HG03066 (cell line): ENCODE measurements around the gene KSR2.
A peak's percentile ranks its signal among the peaks of the same experiment; 100 is the strongest.
"Not testable (repeated sequence)": the region's sequence is repeated elsewhere in the genome, so short reads cannot be mapped to it uniquely, and the experiment has no call there.

Experiments used
- ATAC-seq: cut with Tn5 transposase; IDR thresholded peaks from one replicate; pipeline ENCODE4 v1.9.1; 2021; ENCODE audit warnings: low read depth; ENCODE audit not compliant: unreplicated experiment

KSR2 gene

GRCh38 chr12:117968826-117969659 is at the start of gene KSR2:
Gene KSR2, minus strand, starts transcription at chr12:117968990. Its CDS starts 735 bp downstream, at chr12:117968255.
- ATAC-seq = peak; percentile 70

DNA sequence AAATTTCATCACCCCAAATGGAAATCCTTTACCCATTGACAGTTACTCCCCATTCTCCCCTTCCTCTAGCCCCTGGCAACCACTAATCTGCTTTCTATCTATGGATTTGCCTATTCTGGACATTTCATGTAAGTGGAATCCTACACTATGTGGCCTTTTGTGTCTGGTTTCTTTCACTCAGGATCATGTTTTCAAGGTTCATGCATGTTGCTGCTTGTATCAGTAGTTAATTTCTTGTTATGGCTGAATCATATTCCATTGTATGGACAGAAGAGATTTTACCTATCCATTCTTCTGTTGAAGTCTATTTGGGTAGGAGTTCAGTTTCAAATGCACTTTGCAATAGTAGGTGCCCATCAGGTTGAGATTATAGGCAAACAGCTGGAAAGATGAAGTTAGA is 49.1 kb upstream of the KSR2 start:
- ATAC-seq = no peak

DNA sequence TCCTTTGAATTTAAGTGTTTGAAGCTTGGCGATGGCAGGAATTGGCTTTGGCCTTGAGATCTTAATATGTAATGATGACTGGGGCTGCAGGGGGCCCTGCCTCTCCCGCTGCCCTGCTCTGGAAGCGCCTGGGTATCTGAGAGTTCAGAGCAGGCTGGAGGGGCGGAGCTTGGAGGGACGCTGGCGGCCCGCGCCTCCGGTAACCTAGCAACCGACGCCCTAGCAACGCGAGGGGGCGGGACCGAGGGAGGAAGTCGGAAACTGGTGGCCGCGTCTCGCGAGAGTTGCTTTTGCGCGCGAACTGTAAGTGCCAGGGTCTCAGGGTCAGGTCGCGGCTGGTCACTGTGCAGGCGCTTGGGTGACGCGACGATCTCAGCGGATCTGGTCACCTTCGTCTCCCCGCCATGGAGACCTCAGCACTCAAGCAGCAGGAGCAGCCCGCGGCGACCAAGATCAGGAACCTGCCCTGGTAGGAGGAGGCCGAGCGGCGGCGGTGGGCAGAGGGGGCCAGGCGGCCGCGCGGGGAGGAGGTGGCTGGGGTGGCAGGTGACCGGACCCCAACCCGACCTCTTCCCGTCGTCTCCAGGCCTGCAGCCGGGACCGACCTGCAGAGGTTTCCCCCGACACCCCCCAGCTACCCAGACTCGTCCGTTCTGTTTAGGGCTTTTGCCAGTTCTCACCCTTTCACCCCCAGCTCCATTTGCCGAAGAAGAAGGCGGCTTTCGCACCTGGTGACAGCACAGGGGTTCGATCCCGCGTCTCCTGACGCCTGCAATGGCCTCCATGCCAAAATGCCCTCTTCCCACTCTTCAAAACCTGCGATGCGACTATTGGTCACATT is 47.9 kb upstream of the KSR2 start, which contains the start of gene RFC5:
Gene RFC5 (plus strand): TSS at position 280 of the 841 bp plus-strand sequence. CDS start 125 bp downstream, at position 405.
- ATAC-seq = peak; percentile 98

DNA sequence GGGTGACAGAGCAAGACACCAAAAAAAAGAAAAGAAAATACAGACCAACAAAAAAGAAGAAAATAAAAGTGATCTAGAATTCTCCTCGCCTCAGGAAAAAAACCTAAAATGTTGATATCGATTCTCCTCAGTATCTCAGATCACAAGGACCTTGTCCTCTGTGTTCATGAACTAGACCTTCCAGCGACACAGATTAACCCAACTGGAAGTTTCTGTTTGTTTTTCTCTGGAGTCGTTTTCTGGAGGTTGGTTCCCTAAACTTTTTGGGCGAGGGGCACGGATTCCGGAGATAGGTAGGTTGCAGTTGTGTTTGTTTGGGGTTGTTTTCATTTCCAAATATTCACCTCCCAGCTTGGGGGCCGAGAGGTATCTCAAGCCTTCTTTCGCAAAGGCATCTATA is 47.2 kb upstream of the KSR2 start:
- ATAC-seq = no peak

DNA sequence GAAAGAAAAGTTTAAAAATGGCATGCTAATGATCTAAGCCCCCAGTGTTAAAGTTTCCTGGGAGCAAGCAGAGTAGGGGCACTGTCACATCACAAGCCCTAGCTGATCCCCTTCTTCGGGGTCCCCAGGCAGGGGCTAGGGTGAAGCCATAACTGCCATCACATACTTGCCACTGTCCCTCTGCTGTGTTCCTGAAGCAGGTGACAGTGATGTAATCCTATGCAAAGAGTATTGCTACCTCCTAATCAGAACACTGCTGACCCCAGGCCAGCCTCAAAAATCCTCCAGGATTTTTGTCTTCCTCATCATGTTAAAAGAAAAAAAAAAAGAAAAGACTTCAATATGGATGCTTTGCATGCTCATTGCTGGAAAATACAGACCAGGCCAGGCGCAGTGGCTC is 46.5 kb upstream of the KSR2 start:
- ATAC-seq = no peak

DNA sequence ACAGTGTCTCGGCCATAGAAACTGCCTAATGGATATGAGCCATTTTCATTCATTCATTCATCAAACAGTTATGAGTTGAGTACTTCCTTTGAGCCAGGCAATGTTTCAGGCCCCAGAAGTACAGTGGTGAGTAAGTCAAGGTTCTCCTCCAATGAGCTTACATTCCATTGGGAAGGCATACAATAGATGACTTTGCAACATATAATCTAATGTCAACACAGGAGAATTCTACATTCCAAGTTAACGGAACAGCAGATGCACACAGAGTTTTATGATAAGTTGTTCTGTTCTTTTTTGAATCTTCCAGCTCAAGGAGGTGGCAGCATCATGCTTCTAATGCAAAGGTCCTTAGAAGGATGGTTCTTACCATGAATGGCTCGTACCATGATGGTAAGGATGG is 44.5 kb upstream of the KSR2 start:
- no peak for ATAC-seq

DNA sequence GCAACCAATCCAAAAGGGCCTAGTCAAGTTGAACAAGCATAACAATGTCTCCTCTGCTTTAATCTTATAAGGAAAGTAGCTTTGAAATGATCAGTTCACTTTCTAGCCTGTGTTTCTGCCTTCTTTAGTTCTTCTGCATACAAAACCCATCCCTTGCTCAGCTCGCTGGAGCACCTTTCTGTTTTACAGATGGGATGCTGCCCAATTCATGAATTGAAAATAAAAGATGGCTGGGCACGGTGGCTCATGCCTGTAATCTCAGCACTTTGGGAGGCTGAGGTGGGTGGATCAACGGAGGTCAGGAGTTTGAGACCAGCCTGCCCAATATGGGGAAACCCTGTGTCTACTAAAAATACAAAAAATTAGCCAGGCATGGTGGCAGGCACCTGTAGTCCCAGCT is 43.2 kb upstream of the KSR2 start:
- no peak for ATAC-seq

- no peak for ATAC-seq
Measured at GRCh38 chr12:118011377-118011776, 42.6 kb upstream of the KSR2 start.

- ATAC-seq = no peak
Measured at GRCh38 chr12:118010903-118011302, 42.1 kb upstream of the KSR2 start.

GRCh38 chr12:117999806-118000205 is 31.0 kb upstream of the KSR2 start:
- ATAC-seq = not testable (repeated sequence)

GRCh38 chr12:117998719-117999118 is 29.9 kb upstream of the KSR2 start:
- ATAC-seq = no peak

DNA sequence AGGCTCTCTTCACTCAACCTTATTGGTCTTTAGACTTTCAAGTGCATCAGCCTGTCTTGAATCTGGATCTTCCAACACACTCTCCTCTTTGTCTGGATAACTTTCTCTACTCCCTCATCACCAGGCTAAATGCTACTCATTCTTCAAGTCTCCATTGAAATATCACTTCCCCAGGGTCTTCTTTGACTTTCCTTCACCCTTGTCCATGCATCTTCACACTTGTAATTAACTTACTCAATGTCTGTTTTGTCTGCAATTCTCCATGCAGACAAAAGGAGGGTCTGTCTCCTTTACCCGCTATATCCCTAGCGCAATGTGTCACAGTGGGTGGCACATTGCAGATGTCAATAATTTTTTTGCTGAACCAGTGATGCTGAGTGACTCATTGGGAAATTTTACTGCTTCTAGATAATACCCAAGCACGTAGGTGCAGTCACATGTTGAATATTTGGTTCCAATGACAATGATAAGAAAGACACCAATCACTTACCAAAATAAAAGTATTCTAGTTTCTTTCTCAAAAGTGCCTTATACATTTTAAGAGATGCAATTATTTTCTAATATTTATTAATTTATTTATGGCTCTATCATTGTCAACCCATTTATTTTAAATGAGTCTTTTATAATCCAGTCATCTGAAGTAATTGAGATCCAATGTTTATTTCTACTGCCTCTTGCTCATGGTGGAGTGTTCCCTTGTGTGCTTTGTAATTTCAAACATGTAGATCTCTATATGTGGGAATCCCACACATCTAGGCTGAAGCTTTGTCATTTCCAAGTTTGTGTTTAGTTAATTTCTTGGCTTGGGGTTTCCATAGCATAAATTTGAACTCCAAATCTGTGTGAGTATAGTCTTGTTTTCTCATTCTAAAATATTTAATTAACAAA is 26.0 kb upstream of the KSR2 start:
- ATAC-seq = no peak

DNA sequence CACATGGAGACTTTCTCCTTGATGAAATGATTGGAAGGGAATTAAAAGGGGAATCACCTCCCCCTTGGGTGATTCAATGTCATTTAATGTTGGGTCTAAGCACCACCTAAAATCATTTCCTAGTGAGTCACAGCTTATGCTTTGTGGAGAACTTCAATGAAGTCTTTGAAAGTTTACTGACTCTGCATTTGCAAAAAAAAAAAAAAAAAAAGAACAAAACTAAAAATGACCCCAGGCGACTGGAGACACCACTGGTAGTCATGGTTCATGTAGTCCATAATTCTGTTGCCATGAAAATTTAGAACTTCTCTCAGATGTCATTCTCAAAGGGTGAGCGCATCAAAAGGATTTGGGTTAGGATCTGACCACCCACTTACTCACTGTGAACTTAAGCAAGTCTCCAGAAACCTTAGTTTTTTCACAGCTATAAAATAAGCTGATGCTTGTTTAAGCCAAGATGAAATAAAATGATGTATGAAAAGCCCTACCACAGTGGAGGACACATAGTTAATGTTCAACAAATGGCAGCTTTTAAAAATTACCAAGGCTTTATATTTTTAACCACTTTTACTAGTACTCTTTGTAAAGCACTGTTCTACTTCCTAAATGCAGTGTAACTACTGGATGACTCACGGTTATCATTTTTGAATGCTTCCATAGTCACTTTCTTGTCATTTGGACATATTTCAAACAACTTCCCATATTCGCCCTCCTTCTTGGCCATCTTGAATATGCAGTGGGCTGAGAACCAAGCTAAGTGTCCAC is 18.1 kb upstream of the KSR2 start:
- ATAC-seq = no peak

- ATAC-seq = no peak
Measured at GRCh38 chr12:117985182-117985581, 16.4 kb upstream of the KSR2 start.

DNA sequence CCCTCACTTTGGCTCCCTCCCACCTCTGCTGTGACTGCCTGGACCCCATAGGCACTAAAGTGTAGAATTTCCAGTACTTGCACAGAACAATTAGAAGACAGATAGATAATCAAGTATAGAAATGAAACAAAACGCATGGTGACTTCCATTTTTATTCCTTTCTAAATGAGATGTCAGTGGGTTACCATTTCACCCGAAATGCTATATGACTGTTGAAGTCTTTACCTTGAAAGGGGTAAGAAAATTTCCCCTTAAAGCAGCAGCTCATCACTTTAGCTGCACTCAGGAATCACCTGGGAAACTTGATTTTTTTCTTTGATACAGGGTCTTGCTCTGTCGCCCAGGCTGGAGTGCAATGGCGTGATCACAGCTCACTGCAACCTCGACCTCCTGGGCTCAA is 12.5 kb upstream of the KSR2 start:
- no peak for ATAC-seq

DNA sequence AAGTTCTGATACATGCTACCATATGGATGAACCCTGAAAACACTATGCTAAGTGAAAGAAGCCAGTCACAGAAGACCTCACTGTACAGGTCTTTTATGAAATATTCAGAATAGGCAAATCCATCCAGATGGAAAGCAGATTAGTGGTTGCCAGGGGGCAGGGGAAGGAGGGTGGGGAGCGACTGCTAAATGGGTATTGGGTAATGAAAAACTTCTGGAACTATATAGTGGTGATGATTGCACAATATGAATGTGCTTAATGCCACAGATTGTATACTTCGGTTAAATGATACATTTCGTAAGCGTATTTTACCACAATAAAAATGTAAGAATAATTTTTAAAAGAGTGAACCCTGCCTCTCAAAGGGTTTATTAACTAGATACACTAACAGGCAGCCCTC is 11.8 kb upstream of the KSR2 start:
- no peak for ATAC-seq

DNA sequence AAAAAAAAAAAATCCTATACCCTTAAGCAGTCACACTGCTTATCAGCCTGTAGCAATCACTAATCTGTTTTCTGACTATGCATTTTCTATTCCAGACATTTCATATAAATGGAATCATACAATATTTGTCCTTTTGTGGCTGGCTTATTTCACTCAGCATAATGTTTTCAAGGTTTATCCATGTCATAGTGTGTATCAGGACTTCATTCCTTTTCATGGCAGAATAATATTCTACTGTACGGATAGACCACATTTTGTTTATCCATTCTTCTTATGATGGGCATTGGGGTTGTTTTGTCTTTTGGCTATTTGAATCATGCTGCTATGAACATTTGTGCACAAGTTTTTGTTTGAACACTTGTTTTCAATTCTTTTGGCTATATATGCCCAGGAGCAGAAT is 8.6 kb upstream of the KSR2 start:
- no peak for ATAC-seq

DNA sequence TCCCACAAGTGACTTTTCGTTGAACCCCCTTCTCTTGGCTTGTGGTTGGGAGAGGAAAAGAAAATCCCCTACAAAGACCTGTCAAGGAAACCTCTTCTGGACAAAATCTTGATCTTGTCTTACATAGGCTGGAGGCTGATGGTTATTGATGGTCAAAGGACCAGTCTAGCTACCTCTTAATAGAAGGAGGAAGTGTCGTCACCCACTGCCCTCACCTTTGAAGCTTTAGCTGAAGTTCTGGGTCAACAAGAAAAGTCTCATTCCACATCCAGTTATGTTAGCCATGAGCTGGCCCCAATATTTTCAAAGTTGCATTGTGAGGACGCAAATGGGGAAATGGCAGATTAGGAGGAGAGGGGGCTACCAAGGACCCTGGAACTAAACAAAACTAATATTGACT is 6.2 kb upstream of the KSR2 start:
- ATAC-seq = no peak

DNA sequence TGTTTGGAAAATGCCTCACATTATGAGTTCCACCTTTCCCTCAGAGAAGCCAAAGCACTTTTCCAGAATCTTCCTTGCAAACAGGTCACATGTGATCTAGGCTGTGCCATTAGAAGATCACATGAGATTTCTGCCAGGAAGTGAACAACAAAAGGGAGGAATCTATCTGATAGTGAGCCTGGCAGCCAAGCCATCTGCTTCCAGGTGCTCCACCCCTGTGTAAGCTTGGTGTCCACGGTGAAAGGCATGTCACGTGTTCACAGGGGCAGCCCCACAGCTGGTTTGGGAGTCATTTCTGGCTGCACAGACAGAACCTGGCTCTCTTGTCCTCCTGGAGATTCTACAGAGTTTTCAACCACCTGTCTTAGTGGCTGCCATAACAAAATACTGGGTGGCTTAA is 3.5 kb upstream of the KSR2 start:
- ATAC-seq = no peak

DNA sequence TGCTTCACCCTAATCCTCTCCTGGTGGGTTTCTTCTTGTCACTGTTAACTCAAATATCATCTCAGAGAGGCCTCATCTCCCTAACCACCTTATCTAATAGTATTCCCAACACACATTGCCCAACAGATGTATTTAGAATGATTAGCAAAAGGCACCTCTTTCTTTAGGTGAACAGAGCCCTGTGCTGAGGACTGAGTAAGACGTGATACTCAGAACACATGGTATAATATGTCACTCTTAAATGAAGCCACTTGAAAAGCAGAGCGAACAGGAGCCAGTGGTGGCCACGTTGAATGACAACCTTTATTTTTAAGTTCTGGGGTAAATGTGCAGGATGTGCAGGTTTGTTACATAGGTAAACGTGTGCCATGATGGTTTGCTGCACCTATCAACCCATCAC is 1.5 kb upstream of the KSR2 start:
- ATAC-seq = no peak
